Sigmoid colon (tissue), 7 donors: ENCODE measurements around the gene GMDS. TPM values are rescaled to one million over a fixed set of nuclear protein-coding genes. Genes with fewer than 3 reads are reported as not detected.
"Not testable (repeated sequence)": the region's sequence is repeated elsewhere in the genome, so short reads cannot be mapped to it uniquely, and the experiment has no call there.

ENCODE experiments used
- DNase-seq: peaks from one replicate; pipeline ENCODE4 v3.0.0-alpha.2; 2019
- H3K27ac ChIP-seq, 4 donors: fragments of 200-600 bp; sonication (generic); one replicate each; pipeline ENCODE4 v1.5.1; 2016 to 2019; ENCODE audit warnings: mild to moderate bottlenecking in 1 of 4
- H3K27me3 ChIP-seq, 3 donors: fragments of 200-600 bp; sonication (generic); one replicate each; pipeline ENCODE4 v1.5.1; 2019; ENCODE audit warnings: mild to moderate bottlenecking in 1 of 3
- H3K36me3 ChIP-seq, 4 donors: fragments of 200-600 bp; sonication (generic); one replicate each; pipeline ENCODE4 v1.5.1; 2016 to 2019
- H3K4me1 ChIP-seq, 4 donors: fragments of 200-600 bp; sonication (generic); one replicate each; pipeline ENCODE4 v1.5.1; 2017 to 2019
- H3K4me3 ChIP-seq, 4 donors: fragments of 200-600 bp; sonication (generic); one replicate each; pipeline ENCODE4 v1.5.1; 2017 to 2019; ENCODE audit warnings: mild to moderate bottlenecking in 2 of 4, moderate library complexity in 1 of 4
- H3K9me3 ChIP-seq, 4 donors: fragments of 200-600 bp in 3 of 4; sonication (generic) in 3 of 4; one replicate each; pipeline versions ENCODE4 v1.5.1 to v1.6.1; 2013 to 2019
- CTCF ChIP-seq, 4 experiments: fragments of 450-650 bp in 3 of 4; fragments of 200-600 bp in 1 of 4; IDR thresholded peaks; one replicate each; pipeline ENCODE4 v1.5.1; 2016 to 2019; ENCODE audit warnings: antibody characterized with exemption in 4 of 4, mild to moderate bottlenecking in 3 of 4, moderate library complexity in 2 of 4
- EP300 ChIP-seq, 4 donors: sonication (generic); formaldehyde crosslinking; IDR thresholded peaks; one replicate each; pipeline ENCODE4 v1.6.1; 2017; ENCODE audit warnings: antibody characterized with exemption in 4 of 4
- POLR2A ChIP-seq, 2 donors: fragments of 450-650 bp; IDR thresholded peaks; one replicate each; pipeline ENCODE4 v1.6.1; 2016; ENCODE audit warnings: antibody characterized with exemption in 2 of 2, mild to moderate bottlenecking in 2 of 2, moderate library complexity in 2 of 2
- POLR2AphosphoS5 ChIP-seq, 4 donors: sonication (generic); formaldehyde crosslinking; IDR thresholded peaks; one replicate each; pipeline ENCODE4 v1.6.1; 2017; ENCODE audit warnings: antibody characterized with exemption in 4 of 4
- WGBS, 2 donors: extraction: QIAGEN DNeasy Blood & Tissue Kit; methylation state at CpG; one replicate each; pipeline ENCODE4 v1.1.7; 2013; 5-methylcytosine and 5-hydroxymethylcytosine counted together
- intact Hi-C: fragments of 100-400 bp; cut with DNase I; formaldehyde crosslinking; loops from one replicate; pipeline ENCODE4 v1.15.1; 2023
- polyA plus RNA-seq, 3 donors: library from polyadenylated mRNA; stranded (reverse); fragments of 200-250 nt; gene quantifications; one replicate each; pipeline ENCODE4 v1.2.3, GENCODE V29; 2013
- total RNA-seq, 4 donors: library from RNA; depleted of rRNA; stranded (reverse); fragments of >200 nt; gene quantifications; one replicate each; pipeline ENCODE4 v1.1.0, GENCODE V29; 2016
- donor health status: healthy with polysubstance abuse.
- donor health status: Bipolar disorder and iron deficiency.
- donor health status: healthy.

Gene GMDS
- total and polyA plus RNA-seq, 7 donors = 3.1 to 173 (median 9.4) TPM

GRCh38 chr6:1848752-1849151, 396.7 kb downstream of the GMDS start:
- H3K27me3 ChIP-seq = no peaks in the 10 kb centered on the region
- no peaks in the 10 kb centered on the region for H3K9me3 ChIP-seq
- no peak overlapping the region for H3K4me3 ChIP-seq
- no peaks in the 10 kb centered on the region for H3K4me1 ChIP-seq
- DNase-seq = no peak
- H3K36me3 ChIP-seq = no peaks in the 10 kb centered on the region
- H3K27ac ChIP-seq = no peak overlapping the region
- 69 to 95% methylated on average over 1 of the region's 1 CpG for WGBS, 2 donors
- intact Hi-C loops = no loop called here
- TF ChIP-seq POLR2A (IDR thresholded peaks at IDR 0.05) (no peak), CTCF (IDR thresholded peaks at IDR 0.05) (no peak), POLR2AphosphoS5 (IDR thresholded peaks at IDR 0.05) (no peak), EP300 (IDR thresholded peaks at IDR 0.05) (no peak)

- H3K9me3 ChIP-seq = no peaks in the 10 kb centered on the region
- DNase-seq = no peak
- H3K36me3 ChIP-seq = no peaks in the 10 kb centered on the region
- TF ChIP-seq EP300 (IDR thresholded peaks at IDR 0.05) (no peak), CTCF (IDR thresholded peaks at IDR 0.05) (no peak), POLR2AphosphoS5 (IDR thresholded peaks at IDR 0.05) (no peak), POLR2A (IDR thresholded peaks at IDR 0.05) (no peak)
- WGBS, 2 donors = 97 to 98% methylated on average over 3 of the region's 3 CpGs
- H3K27me3 ChIP-seq = no peaks in the 10 kb centered on the region
- intact Hi-C loops = no loop called here
- H3K4me3 ChIP-seq = no peak overlapping the region
- no peak overlapping the region for H3K27ac ChIP-seq
- H3K4me1 ChIP-seq = no peaks in the 10 kb centered on the region
Measured at GRCh38 chr6:1846611-1847010, 398.8 kb downstream of the GMDS start.

GRCh38 chr6:1845543-1845942, 399.9 kb downstream of the GMDS start:
- H3K36me3 ChIP-seq, DNase-seq, H3K4me3 ChIP-seq, H3K9me3 ChIP-seq, H3K4me1 ChIP-seq, H3K27me3 ChIP-seq, H3K27ac ChIP-seq, intact Hi-C loops: not testable (repeated sequence)
- WGBS, 2 donors = 98% methylated on average over 5 of the region's 5 CpGs

GRCh38 chr6:1842334-1842733, 403.1 kb downstream of the GMDS start:
- DNase-seq = no peak
- Histone ChIP-seq H3K4me3 (no peak overlapping the region), H3K4me1 (peaks cover 0 to 14% (median 8%) of the 10 kb centered on the region in 4 donors), H3K9me3 (no peaks in the 10 kb centered on the region), H3K27ac (no peak overlapping the region), H3K27me3 (no peaks in the 10 kb centered on the region), H3K36me3 (no peaks in the 10 kb centered on the region)
- TF ChIP-seq POLR2A (IDR thresholded peaks at IDR 0.05) (no peak), EP300 (IDR thresholded peaks at IDR 0.05) (no peak), CTCF (IDR thresholded peaks at IDR 0.05) (no peak), POLR2AphosphoS5 (IDR thresholded peaks at IDR 0.05) (no peak)
- WGBS, 2 donors = 97% methylated on average over 2 of the region's 2 CpGs
- intact Hi-C loops = no loop called here

- intact Hi-C loops = no loop called here
- H3K4me3 ChIP-seq = no peak overlapping the region
- WGBS, 2 donors = 43 to 64% methylated on average over 3 of the region's 3 CpGs
- H3K27ac ChIP-seq = no peak overlapping the region
- H3K4me1 ChIP-seq = peaks cover 0 to 14% (median 8%) of the 10 kb centered on the region in 4 donors
- no peak for TF ChIP-seq POLR2AphosphoS5 (IDR thresholded peaks at IDR 0.05)
- H3K27me3 ChIP-seq = no peaks in the 10 kb centered on the region
- no peak for DNase-seq
- H3K36me3 ChIP-seq = no peaks in the 10 kb centered on the region
- no peaks in the 10 kb centered on the region for H3K9me3 ChIP-seq
Measured at GRCh38 chr6:1841136-1841535, 404.3 kb downstream of the GMDS start.

GRCh38 chr6:1840491-1841121, 404.8 kb downstream of the GMDS start:
- WGBS, 2 donors = 86 to 88% methylated on average over 13 of the region's 13 CpGs
- TF ChIP-seq POLR2AphosphoS5 (IDR thresholded peaks at IDR 0.05) (no peak), CTCF (IDR thresholded peaks at IDR 0.05) (no peak), POLR2A (IDR thresholded peaks at IDR 0.05) (no peak), EP300 (IDR thresholded peaks at IDR 0.05) (no peak)
- H3K4me3 ChIP-seq = no peak overlapping the region
- peaks cover 0 to 14% (median 8%) of the 10 kb centered on the region in 4 donors for H3K4me1 ChIP-seq
- intact Hi-C loops = no loop called here
- H3K9me3 ChIP-seq = no peaks in the 10 kb centered on the region
- H3K27me3 ChIP-seq = no peaks in the 10 kb centered on the region
- DNase-seq = no peak
- no peaks in the 10 kb centered on the region for H3K36me3 ChIP-seq
- no peak overlapping the region for H3K27ac ChIP-seq
